Measurements from ENCODE around the gene MYL11. TPM values are rescaled to one million over a fixed set of nuclear protein-coding genes. Genes with fewer than 3 reads are reported as not detected.

MYL11 gene
- polyA plus RNA-seq, 1 donor (not counting 4 experiments of a cell fraction or from before 2014, with no cell fraction given): not detected

GRCh38 chr16:30357715-30358576 lies 16.7 kb upstream of the MYL11 start:
- H3K79me2 ChIP-seq (ENCODE audit: control insufficient read depth, insufficient read depth, low read length): peaks cover 43% of the 10 kb centered on the region
- H3K27me3 ChIP-seq (ENCODE audit: control insufficient read depth, extremely low read depth, insufficient read depth, low read length): no peaks in the 10 kb centered on the region
- H3K4me3 ChIP-seq (ENCODE audit: control insufficient read depth in 2 of 3, extremely low read depth in 1 of 3, insufficient read depth in 2 of 3, low read depth in 1 of 3, low read length in 3 of 3): no peak overlapping the region
- H3K4me2 ChIP-seq (ENCODE audit: control insufficient read depth, extremely low read depth, insufficient read depth, low read depth, low read length): no peak overlapping the region
- no peaks in the 10 kb centered on the region for H3K9me1 ChIP-seq (ENCODE audit: control insufficient read depth, extremely low read depth, insufficient read depth, low read length)
- peaks cover 26 to 29% of the 10 kb centered on the region in 2 experiments for H3K36me3 ChIP-seq (ENCODE audit: control insufficient read depth in 2 of 2, extremely low read depth in 1 of 2, insufficient read depth in 2 of 2, low read length in 2 of 2)
- TF ChIP-seq, protein P1, sequence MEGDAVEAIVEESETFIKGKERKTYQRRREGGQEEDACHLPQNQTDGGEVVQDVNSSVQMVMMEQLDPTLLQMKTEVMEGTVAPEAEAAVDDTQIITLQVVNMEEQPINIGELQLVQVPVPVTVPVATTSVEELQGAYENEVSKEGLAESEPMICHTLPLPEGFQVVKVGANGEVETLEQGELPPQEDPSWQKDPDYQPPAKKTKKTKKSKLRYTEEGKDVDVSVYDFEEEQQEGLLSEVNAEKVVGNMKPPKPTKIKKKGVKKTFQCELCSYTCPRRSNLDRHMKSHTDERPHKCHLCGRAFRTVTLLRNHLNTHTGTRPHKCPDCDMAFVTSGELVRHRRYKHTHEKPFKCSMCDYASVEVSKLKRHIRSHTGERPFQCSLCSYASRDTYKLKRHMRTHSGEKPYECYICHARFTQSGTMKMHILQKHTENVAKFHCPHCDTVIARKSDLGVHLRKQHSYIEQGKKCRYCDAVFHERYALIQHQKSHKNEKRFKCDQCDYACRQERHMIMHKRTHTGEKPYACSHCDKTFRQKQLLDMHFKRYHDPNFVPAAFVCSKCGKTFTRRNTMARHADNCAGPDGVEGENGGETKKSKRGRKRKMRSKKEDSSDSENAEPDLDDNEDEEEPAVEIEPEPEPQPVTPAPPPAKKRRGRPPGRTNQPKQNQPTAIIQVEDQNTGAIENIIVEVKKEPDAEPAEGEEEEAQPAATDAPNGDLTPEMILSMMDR (optimal IDR thresholded peaks at IDR 0.05 in 1 of 3, IDR thresholded peaks at IDR 0.05 in 1 of 3, conservative IDR thresholded peaks at IDR 0.05 in 1 of 3; ENCODE audit: extremely low read depth in 1 of 3, insufficient read depth in 2 of 3, low read length in 3 of 3): no peak
- TF ChIP-seq EZH2 (IDR thresholded peaks at IDR 0.05; ENCODE audit: low read length): no peak
- FAIRE-seq (no peak), DNase-seq (ENCODE audit: low read depth, low spot score) (no peak)
- H3K9ac ChIP-seq (ENCODE audit: control insufficient read depth, extremely low read depth, insufficient read depth, low read length): no peak overlapping the region
- H2AFZ ChIP-seq (ENCODE audit: control insufficient read depth, low read length): no peak overlapping the region
- H3K9me3 ChIP-seq (ENCODE audit: control insufficient read depth, low read depth, low read length): no peaks in the 10 kb centered on the region
- no peak overlapping the region for H3K27ac ChIP-seq (ENCODE audit: control insufficient read depth, insufficient read depth, low read length)
- dilution Hi-C loops (cut with MboI; ENCODE audit: extremely low pct_ligation_motif_present, low sequenced_read_pairs): no loop called here
- peaks cover 16% of the 10 kb centered on the region for H3K4me1 ChIP-seq (ENCODE audit: control insufficient read depth, extremely low read depth, insufficient read depth, low read length)
- no peaks in the 10 kb centered on the region for H4K20me1 ChIP-seq (ENCODE audit: control insufficient read depth, extremely low read depth, insufficient read depth, low read length)

DNA sequence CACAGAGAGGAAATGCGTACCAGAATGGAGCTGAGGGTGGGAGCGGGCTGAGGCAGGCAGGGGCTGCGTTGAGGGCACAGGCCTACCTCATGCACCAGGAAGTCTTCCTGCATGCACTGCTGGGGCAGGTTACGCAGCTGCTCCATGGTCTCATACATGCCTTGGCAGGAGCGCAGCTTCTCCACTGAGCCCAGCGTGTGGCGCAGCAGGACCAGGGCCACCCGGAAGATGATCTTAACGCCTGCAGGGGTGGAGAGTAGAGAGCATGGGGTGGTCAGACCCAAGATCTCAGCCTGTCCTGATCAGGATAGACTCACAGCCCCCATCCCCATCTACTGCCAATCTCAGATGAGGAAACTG lies 16.0 kb upstream of the MYL11 start:
- H3K4me2 ChIP-seq (ENCODE audit: control insufficient read depth, extremely low read depth, insufficient read depth, low read depth, low read length): no peak overlapping the region
- no peaks in the 10 kb centered on the region for H3K9me3 ChIP-seq (ENCODE audit: control insufficient read depth, low read depth, low read length)
- no peak overlapping the region for H3K27ac ChIP-seq (ENCODE audit: control insufficient read depth, insufficient read depth, low read length)
- DNase-seq (ENCODE audit: low read depth, low spot score) (no peak), FAIRE-seq (no peak)
- H2AFZ ChIP-seq (ENCODE audit: control insufficient read depth, low read length): no peak overlapping the region
- no peaks in the 10 kb centered on the region for H3K27me3 ChIP-seq (ENCODE audit: control insufficient read depth, extremely low read depth, insufficient read depth, low read length)
- H3K36me3 ChIP-seq (ENCODE audit: control insufficient read depth in 2 of 2, extremely low read depth in 1 of 2, insufficient read depth in 2 of 2, low read length in 2 of 2): peaks cover 25 to 29% of the 10 kb centered on the region in 2 experiments
- dilution Hi-C loops (cut with MboI; ENCODE audit: extremely low pct_ligation_motif_present, low sequenced_read_pairs): no loop called here
- peaks cover 16% of the 10 kb centered on the region for H3K4me1 ChIP-seq (ENCODE audit: control insufficient read depth, extremely low read depth, insufficient read depth, low read length)
- no peak overlapping the region for H3K9ac ChIP-seq (ENCODE audit: control insufficient read depth, extremely low read depth, insufficient read depth, low read length)
- no peaks in the 10 kb centered on the region for H3K9me1 ChIP-seq (ENCODE audit: control insufficient read depth, extremely low read depth, insufficient read depth, low read length)
- peaks cover 43% of the 10 kb centered on the region for H3K79me2 ChIP-seq (ENCODE audit: control insufficient read depth, insufficient read depth, low read length)
- H3K4me3 ChIP-seq (ENCODE audit: control insufficient read depth in 2 of 3, extremely low read depth in 1 of 3, insufficient read depth in 2 of 3, low read depth in 1 of 3, low read length in 3 of 3): no peak overlapping the region
- H4K20me1 ChIP-seq (ENCODE audit: control insufficient read depth, extremely low read depth, insufficient read depth, low read length): no peaks in the 10 kb centered on the region
- no peak for TF ChIP-seq EZH2 (IDR thresholded peaks at IDR 0.05; ENCODE audit: low read length)
- TF ChIP-seq, protein P1 (optimal IDR thresholded peaks at IDR 0.05 in 1 of 3, IDR thresholded peaks at IDR 0.05 in 1 of 3, conservative IDR thresholded peaks at IDR 0.05 in 1 of 3; ENCODE audit: extremely low read depth in 1 of 3, insufficient read depth in 2 of 3, low read length in 3 of 3): no peak
